Stimulated activated CD4-positive, alpha-beta T cell treated with anti-CD3 and anti-CD28 coated beads, TNF-alpha, amount 100 ng/mL, for 24 hours (primary cell): ENCODE measurements around the gene MORN1.

ENCODE experiments used
- DNase-seq, 3 experiments: peaks; one replicate each; pipeline ENCODE4 v3.0.0-alpha.2; 2020; ENCODE audit warnings: low read depth in 3 of 3

MORN1 gene

DNA sequence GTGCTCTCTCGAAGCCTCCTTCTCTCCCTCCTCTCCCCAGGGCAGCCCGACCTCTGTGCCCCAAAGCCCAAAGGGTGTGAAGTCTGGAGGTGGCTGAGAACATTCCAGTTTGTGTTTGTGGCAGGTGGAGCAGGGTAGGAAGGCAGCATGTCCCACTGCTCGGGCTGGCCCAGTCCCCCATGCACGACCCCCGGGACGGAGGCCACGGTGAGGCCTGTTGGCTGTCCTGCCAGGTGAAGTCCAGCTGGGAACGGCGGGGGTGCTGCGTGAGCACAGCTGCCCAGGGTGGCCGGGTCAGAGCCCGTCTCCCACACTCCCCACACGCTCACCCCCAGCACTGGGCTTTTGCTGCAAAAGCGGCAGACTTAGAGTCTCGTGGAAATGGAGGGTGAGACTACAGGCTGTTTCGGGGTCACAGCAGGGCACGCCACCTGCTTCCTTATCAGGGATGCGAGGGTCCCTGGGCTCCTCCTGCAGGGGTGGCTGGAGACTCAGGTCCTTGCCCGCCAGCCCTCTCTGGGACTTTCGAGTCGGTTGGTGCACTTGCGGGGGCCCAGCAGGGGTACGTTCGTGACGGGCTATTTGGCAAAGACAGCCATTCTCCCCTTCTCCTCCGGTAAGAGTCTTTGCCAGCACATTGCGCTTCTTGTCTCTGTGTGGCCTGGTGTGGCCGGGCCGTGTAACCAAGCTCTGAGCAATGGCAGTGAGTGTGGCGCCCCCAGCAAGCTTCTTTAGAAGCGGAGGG, 40.3 kb downstream of the MORN1 start:
- no peak for DNase-seq

DNA sequence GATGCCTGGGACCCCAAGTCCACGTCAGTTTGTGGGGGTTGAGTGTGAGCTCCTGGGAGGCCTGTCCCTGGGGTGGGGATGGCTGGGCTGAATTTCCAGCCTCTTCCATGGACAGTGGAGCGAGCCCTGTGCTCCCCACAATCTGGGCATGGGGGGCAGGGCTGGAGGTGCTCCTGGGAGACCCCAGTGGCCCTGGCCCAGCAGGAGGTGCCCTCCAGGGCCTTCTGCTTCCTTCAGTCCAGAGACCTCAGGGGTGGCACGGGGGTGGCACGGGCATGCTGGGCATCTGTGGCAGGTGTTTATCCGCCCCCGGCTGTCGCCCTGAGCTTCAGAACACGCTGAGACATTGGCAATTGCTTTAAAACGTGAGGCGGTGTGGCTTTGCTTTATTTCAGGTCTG, 40.9 kb downstream of the MORN1 start:
- no peak for DNase-seq

DNA sequence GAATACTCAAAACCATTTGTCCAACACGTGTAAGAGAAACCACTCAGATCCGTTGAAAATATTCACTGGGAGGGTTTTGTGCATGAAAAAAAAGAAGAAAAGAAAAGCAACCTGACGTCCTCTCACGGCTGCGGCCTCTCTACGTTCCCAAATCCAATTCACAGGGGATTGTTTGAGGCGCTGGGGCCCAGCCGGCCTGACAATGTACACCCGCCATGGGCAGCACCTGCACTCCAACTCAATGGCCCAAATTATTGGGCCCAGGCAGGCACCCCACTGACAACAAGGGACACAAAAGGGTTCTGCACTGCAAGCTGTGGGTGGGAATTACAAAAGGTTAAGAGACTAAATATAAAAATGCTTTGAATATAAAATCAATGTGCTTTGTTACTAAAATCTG, 41.5 kb downstream of the MORN1 start:
- DNase-seq: no peak

DNA sequence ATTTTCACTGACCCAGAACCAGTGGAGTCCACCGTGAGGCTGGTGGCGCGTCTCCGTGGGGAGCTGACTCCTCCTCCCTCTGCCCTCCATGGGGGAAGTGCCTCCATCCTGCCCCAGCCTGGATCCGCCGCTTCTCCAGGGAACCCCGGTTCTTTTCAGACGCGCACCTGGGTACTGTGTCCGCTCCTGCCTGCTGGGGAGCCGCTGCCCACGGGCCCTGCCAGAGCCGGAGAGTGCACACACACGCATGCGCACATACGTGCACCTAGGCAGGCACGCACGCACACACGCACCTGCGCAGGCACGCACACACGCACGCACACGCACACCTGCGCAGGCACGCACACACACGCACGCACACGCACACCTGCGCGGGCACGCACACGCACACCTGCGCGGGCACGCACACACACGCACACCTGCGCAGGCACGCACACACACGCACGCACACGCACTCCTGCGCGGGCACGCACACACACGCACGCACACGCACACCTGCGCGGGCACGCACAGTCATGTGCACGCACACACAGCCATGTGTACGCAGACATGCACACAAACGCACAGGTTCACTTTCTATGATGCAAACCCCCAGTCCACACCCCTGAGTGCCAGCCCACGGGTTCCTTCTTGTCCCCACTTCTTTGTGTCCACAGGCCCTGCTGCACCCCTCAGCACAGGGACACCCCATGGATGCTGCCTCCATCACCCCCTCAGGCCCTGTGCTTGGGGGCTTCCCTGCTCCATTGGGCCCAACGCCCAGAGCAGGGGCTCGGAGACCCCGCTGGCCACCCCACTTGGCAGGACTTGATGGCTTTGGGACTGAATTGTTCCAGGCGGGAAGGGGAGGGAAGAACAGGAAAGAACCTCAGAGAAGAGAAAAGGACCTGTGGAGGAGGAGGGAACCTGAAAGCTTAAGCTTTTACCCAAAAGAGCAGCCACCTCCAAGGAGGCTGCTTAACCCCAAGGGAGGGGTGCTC, 42.7 kb downstream of the MORN1 start:
- DNase-seq: no peak

DNA sequence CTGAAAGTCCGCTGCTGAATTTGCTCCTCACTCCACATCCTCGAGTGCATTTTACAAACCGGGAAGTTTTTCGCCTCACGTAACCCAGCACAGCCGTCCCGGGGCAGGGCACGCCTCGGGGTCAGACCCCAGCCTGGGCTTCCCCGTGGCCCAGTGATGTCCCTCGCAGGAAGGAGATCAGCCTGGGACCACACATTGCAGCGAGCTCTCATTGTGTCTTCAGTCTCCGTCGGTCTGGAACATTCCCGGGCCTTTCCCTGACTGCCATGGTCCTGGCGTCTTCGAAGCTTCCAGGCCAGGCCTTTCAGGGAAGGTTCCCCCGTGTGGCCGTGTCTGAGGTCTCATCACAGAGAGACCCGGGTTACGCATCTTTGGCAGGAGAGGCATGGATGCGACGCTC, 43.5 kb downstream of the MORN1 start:
- no peak for DNase-seq

DNA sequence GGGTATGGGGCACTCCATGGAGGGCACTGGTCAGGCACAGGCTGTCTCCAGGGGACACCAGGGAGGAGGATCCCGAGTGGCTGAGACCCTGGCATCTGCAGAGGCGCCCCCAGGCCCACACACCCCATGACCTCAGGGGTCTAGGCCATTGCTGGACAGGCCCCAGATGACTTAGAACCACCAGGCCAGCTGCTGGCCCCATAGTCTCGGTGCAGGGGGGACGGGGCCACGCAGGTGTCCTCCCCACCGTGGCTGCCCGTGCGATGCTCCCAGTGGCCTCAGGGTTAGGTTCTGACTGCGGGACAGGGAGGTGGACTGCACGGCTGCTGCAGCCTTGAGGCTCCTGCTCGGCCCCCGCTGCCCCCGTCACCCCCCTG, 44.0 kb downstream of the MORN1 start:
- DNase-seq: no peak

DNA sequence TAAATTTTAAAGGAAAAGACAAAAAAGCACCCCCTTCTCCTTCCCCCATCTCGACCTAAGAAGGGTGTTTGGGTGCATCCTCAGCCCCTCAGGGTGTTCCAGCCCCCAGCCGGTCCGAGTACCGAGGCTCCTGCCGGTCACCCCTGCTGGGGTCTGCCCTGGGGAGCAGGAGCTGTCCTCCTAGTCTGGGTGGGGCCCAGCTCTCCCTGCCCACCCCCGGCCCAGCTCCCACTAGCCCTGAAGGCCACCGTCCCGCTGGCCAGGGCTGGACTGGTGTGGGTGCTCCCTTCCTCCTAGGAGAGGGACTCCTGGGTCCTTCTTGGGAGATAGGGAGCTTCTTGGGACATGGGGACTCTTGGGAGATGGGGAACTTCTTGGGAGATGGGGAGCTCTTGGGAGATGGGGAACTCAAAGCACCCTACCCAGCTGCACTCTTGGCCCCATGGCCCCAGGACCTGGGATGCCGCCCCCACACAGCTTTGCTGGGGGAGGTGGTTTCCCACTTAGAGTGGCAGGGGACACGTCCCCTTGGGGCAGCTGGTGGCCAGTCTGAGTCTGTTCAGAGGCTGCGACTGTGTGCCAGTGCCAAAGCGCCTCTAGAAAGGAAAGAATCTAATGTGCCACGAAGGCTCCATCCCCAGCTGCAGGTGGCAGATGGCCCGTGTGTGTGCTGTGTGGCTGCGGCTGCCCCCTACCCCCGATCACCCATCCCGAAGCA, 44.5 kb downstream of the MORN1 start:
- no peak for DNase-seq

DNA sequence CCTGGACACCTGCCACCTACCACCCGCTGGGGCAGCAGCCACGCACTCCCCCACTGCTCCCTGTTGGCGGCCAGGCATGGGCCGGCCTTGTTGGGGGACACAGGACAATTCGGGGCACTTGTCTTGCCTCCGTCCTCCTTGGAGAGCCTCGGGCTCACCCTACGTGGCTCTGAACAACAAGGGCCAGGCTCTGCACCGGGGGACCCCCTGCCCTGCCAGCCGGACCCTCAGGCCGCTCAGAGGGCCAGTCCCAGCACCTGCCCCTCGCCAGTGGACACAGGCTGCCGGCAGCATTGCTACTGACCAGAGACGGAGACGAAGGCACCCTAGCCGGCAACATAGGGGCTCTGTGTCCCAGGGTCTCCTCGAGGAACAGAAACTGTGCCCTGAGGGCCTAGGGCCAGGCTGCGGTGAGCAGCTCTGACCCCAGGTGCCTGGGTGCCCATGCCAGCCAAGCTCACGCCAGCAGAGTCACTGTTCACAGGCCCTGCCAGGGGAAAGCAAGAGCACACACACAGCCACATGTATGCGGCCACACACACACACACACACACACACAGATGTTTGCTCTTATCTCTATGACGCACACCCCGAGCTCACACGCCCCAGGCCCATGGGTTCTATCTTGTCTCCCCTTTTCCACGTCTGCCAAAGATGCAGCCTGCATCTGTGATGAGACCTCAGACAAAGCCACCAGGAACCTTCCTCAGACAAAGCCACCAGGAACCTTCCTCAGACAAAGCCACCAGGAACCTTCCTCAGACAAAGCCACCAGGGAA, 45.9 kb downstream of the MORN1 start:
- DNase-seq: no peak

DNA sequence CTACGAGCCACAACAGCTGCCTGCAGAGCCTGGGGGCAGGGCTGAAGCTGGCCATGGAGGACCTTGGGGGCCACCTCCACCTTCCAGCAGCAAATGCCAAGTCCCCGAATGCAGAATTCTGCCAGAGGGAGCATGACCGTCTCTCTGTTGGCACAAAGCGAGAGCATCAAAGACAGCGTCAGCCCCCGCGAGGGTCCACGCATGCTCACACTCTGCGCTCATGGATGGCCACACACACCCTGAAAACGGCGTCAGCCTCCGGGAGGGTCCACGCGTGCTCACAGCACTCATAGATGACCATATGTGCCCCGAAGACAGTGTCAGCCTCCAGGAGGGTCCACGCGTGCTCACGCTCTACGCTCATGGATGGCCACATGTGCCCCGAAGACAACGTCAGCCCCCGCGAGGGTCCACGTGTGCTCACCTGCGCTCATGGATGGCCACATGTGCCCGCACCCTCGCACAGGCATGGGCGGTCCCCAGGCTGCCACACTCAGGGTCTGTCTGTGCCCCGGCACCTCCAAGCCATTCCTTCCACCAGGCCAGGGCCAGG, 46.5 kb downstream of the MORN1 start:
- no peak for DNase-seq

DNA sequence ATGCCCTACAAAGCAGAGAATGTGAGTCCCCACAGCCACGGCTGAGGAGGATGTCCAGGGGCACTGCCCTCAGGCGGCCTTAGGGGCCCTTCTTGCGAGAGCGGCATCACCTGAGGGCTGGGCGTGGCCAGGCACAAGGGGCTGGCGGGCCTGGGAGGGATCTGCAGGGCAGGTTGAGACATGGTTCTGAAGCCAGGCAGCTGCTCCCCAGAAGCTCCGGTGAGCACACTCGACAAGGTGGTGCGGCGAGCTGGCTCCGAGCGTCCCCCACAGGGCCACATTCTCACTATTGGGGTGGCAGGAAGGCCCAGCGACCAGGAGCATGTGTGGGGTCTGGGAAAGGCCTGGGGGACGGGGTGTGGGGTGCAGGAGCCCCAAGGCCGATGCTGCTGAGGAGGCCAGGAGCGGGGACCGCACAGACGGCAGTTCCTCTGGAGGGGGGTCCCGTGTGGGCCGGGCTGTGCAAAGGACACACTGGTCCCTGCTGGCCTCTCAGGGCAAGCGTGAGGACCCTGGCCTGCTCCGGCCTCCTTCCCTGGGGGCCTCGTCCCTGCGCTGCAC, 47.2 kb downstream of the MORN1 start:
- no peak for DNase-seq

DNA sequence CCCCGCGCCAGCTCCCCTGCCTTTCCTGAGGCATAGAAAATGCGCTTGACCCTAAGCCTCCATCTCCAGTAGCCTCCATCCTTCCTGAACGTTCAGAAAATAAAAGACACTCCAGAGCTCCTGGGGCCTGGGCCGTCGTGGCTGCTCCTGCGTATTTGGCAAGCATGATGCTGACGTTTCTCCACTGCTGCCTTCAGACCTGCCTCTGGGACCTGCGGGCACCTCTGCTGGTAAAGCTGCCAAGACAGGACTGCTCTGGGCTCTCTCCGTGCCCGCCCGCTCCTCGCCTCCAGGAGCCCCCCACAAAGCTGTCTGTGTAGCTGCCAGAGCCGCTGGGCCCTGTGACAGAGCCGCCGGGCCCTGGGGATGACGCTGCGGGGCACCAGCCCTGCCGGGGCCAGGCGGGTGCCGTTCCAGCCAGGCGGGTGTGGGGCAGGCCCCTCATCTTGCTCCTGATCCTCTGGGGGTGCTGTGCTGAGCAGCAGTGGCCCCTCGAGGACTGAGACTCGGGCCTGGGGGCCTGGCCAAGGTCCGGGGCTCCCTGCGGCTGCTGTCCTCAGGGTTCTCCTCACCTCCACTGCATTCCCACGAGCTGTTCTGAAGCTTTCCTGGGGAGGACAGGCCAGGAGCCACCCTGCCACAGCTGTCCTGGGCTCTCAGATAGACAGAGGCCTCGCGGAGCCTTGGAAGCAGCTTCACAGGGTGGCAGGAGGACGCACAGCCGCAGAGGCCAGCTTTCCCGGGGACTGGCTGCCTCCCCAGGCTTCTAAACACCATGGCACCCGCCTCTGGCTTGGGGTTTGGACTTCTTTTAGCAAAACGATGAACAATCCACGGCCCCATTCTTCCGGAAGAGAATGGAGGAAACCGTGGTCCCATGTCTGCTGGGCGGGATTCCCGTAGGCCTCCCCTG, 48.1 kb downstream of the MORN1 start:
- no peak for DNase-seq

DNA sequence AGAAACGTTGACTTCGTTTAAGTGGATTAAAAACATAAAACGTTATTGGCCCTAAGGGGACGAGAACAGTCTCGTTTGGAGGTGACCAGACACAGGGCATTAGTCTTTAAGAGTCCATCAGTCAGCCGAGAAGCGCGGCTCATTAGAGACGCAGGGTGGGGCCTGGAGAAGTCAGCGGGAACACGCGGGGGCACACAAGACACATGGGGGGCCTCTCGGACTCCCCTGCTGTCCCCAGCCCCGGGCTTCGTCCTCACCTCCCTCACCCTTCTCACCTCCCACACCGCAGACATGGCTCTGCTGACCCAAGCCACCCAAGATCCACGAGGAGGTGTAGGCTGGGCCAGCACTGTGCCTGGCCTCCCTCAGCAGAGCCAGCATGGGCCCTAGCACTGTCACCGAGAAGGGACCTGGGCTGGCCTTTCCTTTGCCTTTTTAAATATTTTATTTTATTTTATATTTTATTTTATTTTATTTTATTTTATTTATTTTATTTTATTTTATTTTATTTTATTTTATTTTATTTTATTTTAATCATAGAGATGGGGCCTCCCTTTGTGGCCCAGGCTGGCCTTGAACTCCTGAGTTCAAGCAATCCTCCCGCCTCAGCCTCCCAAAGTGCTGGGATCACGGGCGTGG, 48.9 kb downstream of the MORN1 start:
- DNase-seq: no peak

DNA sequence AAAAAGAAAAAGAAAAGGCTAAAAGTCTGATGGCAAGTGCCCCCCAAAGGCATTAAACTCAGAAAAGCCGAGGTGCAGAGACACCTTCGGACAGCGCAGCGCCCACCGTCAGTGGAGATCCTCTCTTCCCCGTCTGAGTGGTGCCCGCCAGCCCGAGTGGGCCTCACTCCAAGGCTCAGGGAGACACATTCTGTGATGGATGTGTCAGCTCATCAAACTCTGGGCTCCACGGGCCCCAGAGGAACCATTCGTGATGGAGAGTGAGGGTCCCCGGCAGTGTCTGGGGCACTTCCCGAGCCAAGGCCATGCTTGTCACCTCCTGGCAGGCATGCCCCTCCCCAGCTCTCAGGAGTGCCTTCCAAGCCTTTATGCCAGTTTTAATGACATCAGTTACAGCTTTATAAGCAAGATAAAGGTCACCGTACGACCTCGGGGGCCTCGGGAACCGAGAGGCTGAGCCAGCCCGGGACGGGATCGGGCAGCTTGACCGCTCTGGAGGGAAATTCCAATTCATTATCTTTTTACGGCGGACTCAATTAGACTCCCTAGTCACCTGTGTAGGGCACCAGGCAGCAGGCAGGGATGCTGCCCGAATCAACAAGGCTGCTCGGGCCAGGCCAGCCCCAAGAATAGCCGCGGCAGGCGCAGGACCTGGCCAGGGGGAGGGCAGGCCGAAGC, 49.5 kb downstream of the MORN1 start:
- DNase-seq: no peak

DNA sequence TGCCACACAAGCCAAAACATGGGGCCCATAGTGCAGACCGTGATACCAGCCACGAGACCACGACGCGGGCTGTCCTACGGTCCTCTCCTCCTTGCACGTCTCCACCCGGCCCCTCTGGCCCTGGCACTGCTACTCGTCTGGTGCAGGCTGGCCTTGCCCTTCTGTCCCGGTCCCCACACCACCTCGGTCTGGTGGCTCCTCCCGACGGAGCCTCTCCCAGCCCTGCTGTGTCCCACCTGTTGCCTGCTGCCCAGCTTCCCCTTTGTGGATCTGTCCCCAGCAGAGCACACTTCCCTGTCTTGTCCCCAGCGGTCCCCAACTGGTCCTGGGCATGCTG, 50.5 kb downstream of the MORN1 start:
- DNase-seq: no peak

DNA sequence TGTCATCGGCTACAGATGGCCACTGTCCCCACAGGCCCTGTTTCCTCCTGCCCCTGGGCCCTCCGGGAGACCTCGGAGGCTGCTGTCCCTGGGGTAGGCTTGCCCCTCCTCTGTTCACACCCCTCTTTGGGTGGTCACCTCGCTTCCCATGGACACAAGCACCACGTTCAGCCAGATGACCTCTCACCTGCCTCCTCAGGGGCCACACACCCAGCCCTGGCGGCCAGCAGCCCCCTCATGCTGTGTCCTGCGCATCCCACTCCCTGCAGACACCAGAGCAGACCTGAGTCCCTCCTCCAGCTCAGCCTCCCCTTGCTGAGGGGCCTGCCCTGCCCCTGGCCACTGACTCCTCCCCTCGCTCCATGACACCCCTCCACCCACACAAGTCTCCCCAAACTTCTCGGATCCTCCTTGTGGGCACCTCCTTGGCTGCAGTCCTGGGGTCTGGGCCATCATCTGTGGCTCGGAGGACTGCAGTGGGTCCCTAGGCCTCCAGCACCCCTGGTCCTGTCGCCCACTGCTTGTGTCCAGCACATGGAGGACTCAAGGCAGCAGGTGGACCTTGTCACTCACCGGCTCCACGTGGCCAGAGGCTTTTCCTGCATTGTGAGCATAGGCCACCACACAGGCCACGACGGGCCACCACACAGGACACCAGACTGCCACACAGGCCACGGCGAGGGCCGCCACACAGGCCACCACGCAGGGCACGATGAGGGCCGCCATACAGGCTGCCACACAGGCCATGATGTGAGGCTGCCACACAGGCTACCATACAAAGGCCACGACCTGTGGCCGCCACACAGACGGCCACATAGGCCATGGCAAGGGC, 51.1 kb downstream of the MORN1 start:
- no peak for DNase-seq

DNA sequence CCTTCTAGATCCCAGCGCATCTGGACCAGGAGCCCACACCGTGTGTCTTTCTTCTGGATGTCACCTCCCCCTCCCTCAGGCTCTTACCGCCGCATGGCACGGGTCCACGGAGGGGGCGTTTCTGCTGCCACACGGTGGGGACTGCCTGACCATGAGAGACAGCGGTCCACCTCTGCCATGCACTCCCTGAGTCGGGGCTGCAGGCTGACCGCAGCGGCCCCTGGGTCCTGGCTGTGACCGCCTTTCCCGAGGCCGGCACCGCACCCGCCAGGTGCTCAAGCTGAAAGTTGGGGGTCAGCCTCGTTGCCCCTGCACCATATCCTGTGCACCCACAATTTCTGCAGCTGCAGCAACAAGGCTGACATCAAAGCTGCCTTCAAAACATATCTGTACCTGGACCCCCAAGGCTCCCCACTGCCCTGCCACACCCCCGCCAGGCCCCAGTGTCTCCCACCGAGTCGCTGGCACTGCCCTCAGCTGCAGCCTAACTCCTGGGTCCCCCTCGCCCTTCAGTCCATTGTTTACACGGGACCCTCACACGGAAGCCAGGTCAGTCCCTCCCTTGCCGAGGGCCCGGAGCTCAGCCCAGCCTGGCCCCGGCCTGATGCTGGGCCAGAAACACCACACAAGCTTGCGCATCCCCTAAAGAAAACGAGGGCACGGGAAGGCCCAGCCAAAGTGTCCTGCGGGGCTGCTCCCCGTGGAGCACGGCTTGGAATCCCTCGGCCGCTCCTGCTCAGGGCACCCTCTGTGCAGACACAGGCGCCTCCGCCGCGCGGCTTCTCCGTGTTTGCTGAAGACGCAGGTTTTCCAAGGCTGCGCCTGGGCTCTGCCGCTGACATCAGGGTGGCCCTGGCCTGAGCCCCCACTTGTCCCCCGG, 51.9 kb downstream of the MORN1 start:
- DNase-seq: no peak

DNA sequence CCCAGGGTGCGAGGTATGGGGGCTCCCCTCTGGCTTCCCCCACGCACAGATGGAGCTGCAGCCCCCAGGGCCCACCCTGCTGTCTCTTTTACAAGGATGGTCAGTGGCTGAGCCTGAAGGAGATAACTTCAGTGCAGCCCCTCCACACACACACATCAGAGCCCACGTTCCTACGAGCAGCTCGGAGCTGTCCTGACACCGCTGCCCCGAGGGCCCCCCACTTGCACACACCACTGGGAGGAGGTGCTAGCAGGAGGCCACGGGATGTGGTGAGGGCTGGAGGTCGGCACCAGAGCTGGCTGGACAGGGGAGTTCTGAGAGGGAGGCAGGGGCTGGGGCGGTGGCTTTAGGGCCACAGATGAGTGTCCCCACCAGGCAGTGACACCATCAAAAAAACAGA, 53.9 kb downstream of the MORN1 start:
- no peak for DNase-seq
